GM19043 (cell line): ENCODE results near the gene ESYT2.
A peak's percentile ranks its signal among the peaks of the same experiment; 100 is the strongest.
"Not testable (repeated sequence)": the region's sequence is repeated elsewhere in the genome, so short reads cannot be mapped to it uniquely, and the experiment has no call there.

Experiments used
- ATAC-seq: cut with Tn5 transposase; IDR thresholded peaks from one replicate; pipeline ENCODE4 v1.9.1; 2021; ENCODE audit warnings: low read depth; ENCODE audit not compliant: unreplicated experiment

The ESYT2 gene, protein sequence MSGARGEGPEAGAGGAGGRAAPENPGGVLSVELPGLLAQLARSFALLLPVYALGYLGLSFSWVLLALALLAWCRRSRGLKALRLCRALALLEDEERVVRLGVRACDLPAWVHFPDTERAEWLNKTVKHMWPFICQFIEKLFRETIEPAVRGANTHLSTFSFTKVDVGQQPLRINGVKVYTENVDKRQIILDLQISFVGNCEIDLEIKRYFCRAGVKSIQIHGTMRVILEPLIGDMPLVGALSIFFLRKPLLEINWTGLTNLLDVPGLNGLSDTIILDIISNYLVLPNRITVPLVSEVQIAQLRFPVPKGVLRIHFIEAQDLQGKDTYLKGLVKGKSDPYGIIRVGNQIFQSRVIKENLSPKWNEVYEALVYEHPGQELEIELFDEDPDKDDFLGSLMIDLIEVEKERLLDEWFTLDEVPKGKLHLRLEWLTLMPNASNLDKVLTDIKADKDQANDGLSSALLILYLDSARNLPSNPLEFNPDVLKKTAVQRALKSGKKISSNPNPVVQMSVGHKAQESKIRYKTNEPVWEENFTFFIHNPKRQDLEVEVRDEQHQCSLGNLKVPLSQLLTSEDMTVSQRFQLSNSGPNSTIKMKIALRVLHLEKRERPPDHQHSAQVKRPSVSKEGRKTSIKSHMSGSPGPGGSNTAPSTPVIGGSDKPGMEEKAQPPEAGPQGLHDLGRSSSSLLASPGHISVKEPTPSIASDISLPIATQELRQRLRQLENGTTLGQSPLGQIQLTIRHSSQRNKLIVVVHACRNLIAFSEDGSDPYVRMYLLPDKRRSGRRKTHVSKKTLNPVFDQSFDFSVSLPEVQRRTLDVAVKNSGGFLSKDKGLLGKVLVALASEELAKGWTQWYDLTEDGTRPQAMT

DNA sequence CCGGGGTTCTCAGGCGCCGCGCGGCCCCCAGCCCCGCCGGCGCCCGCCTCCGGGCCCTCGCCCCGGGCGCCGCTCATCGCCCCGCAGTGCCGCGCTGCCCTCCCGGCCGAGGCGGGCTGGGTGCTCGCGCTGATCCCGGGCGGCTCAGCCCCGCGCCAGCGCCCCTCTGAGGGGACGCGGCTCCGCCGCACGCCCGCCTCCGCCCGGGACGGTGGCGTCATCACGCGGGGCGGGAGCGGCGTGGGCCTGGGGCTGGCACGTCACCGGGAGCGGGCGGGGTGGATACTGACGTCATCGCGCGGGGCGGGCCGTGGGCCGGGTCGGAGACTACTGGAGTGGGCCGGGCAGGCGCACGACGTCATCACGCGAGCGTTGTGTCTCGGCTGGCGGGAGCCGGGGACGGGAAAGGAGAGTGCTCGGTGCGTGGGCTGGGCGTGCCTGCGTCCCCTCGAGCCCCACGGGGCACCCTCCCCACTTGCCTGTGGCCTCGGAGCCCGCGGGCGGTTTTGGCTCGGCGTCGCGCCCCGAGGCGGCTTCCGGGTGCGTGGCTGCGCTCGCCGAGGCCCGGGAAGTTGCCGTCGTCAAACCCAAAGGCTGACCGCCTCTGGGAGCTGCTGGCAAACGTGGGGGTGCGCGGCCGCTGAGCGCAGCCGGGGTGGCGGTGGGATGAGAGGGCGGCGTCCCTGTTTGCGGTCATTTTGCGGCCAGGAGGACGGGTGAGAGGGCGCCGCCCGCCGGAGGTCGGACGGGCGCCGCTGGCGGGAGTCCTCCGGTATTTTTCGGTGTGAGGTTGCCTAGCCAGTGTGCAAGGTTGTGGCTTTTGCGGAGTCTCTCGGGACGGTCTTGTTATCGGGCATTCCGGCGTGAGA is at the start of gene ESYT2:
Gene ESYT2, minus strand, starts transcription at position 168 of the 869 bp plus-strand sequence. Its CDS starts 91 bp downstream, at position 77.
- ATAC-seq: peak; percentile 81

DNA sequence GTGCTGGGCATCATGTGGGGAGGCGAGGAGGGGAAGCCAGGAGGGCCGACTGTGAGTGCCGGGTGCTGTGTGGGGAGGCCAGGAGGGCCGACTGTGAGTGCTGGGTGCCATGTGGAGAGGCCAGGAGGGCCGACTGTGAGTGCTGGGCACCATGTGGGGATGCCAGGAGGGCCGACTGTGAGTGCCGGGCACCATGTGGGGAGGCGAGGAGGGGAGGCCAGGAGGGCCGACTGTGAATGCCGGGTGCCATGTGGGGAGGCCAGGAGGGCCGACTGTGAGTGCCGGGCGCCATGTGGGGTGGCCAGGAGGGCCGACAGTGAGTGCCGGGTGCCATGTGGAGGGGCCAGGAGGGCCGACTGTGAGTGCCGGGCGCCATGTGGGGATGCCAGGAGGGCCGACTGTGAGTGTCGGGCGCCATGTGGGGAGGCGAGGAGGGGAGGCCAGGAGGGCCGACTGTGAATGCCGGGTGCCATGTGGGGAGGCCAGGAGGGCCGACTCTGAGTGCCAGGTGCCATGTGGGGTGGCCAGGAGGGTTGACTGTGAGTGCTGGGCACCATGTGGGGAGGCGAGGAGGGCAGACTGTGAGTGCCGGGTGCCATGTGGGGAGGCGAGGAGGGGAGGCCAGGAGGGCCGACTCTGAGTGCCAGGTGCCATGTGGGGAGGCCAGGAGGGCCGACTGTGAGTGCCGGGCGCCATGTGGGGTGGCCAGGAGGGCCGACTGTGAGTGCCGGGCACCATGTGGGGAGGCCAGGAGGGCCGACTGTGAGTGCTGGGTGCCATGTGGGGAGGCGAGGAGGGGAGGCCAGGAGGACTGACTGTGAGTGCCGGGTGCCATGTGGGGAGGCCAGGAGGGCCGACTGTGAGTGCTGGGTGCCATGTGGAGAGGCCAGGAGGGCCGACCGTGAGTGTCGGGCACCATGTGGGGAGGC is 49.1 kb upstream of the ESYT2 start:
- not testable (repeated sequence) for ATAC-seq

DNA sequence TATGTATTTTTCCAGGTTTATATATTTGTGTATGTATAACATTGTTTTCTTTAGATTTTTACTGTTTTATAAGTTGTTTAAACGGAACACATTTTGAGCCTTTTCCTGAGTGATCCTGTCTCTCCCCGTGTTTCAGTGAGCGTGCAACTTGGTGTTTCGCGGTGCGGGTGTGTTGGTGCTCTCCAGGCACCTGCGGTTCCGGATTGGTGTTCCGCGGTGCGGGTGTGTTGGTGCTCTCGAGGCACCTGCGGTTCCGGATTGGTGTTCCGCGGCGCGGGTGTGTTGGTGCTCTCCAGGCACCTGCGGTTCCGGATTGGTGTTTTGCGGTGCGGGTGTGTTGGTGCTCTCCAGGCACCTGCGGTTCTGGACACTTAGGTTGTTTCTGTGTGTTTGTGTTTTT is 47.7 kb upstream of the ESYT2 start:
- no peak for ATAC-seq

DNA sequence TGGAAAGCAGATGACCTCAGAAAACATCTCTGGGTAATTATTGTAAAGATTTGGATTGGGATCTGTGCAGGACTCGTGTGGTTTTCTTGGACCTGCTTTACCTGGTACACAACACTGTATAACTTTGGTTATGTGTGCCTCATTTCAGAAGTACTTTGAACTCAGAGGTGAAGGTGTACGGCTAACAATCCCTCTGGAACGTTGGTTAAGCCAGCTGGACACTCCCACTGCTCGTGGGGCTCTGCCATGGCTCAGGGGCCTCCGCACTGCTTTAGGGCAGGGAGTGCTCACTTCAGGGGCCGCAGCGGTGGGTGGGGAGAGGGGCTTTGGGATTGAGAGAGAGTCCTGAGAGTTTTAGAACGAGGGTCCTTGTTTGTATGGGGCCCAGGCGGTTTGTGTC is 40.6 kb upstream of the ESYT2 start:
- ATAC-seq: no peak

DNA sequence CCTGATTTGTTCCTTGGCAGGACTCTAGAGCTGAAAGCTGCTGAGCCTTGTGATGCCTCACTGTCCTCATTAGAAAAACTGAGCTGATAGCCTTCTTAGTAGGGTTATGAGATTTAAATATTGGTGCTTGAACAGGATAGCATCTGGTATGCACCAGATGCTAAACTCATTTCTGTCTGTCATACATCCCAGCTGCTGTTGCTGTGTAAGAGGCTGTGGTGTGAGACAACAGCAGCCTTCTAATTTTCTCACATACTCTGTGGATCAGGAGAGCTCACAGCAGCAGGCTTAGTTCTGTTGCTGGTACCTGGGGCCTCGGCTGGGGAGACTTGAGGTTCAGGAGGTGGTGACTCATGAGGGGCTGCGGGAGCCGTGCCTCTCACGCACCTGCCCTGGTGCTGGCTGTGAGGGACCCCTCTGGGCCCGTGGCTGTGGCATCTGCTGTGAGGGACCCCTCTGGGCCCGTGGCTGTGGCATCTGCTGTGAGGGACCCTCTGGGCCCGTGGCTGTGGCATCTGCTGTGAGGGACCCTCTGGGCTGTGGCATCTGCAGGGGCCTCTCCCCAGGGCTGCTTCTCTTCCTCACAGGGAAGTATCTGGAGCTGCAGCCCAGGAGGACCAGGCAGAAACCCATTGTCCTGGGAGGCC is 39.6 kb upstream of the ESYT2 start:
- ATAC-seq: no peak

DNA sequence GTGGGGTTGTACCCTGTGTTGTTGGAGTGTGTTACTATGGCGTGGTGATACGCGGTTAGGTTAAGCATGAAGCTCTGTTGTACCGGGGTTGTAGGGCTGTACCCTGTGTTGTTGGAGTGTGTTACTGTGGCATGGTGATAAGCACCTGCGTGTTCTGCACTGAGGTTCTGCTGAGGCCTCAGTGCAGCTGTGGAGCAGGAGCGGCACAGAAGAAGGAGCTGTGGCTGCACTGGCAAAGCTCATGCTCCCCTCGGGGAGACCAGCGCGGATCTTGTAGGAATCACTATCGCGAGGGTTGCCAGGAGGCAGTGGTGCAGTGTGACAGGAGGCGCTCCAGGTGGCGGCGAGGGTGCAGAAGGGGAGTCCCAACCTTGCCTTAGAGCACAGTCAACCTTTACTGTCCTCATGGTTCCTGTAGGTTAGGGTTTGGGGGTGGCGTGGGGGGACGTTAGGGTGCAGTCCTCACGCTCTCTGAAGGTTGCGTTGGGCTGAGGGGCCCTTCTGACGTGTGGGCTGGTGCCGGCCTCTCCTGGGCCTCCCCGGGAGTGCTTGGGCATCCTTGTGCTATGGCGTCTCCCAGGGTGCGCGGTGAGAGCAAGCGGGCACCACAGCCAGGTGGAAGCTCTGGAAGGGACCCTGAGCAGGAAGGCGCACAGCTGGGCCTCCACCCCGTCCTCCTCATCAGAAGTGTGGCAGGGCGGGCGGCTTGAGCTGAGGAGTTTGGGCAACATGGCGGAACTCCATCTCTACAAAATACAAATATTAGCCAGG is 38.1 kb upstream of the ESYT2 start:
- ATAC-seq: no peak

DNA sequence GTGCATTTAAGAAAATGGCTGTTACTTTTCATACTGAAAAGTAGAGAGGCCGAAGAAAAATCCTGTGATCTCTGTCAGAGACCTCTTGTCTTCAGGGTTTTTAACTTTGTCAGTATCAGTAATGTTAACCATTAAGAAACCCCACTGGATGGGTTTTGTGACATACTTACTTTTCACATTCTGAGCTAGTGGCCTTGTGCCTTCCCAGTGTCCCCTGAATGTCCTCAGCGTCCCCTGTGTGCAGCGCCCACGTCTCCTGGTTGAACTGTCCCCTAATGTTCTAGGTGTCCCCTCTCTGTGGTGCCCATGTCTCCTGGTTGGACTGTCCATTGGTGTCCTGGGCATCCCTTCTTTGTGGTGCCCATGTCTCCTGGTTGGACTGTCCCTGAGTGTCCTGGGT is 36.7 kb upstream of the ESYT2 start:
- no peak for ATAC-seq

DNA sequence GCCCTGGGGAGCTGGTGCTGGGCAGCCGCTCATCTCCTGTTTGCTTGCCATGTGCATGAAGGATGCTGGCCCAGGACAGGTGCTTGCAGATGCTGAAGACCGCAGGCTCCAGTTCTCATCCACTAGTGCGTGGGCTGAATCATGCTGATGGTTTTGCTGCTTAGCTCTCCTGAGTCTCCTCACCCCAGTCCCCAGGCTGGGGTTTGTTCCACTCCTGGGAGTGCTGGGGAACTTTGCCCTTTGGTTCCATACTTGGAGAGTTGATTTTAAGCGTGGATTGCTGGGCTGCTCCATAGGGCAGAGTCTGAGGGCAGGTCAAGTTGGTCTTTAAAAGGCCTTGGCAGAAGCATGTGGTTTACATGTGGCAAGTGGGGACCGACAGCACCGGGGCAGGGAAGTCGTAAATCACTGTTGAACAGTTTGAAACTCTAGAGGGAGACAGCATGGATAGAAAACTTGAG is 36.2 kb upstream of the ESYT2 start:
- ATAC-seq: no peak

DNA sequence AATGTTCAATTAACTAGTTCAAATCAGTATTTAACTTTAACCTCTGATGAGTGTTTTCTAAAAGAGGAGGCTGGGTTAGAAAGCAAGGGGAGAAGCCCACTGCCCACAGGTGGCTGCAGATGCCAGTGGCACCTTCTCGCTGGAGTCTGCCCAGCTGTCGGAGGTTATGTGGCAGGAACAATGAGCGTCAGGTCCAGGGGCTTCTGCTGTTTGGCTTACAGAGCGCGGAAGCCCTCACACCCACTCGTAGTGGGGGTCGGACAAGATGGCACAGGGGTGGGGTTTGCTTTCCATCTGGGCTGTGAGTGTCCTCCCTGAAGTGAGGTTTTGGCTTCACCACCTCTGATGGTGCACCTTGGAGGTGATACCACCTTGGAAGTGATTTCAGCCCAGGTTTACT is 35.5 kb upstream of the ESYT2 start:
- ATAC-seq: no peak

DNA sequence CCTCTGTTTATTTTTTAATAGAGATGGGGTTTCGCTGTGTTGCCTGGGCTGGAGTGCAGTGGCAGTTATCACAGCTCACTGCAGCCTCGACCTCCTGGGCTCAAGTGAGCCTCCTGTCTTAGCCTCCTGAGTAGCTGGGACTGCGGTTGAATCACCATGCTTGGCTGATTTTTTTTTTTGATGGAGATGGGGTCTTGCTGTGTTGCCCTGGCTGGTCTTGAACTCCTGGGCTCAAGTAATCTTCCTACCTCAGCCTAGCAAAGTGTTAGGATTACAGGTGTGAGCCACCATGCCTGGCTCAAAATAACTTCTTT is 35.2 kb upstream of the ESYT2 start:
- no peak for ATAC-seq

DNA sequence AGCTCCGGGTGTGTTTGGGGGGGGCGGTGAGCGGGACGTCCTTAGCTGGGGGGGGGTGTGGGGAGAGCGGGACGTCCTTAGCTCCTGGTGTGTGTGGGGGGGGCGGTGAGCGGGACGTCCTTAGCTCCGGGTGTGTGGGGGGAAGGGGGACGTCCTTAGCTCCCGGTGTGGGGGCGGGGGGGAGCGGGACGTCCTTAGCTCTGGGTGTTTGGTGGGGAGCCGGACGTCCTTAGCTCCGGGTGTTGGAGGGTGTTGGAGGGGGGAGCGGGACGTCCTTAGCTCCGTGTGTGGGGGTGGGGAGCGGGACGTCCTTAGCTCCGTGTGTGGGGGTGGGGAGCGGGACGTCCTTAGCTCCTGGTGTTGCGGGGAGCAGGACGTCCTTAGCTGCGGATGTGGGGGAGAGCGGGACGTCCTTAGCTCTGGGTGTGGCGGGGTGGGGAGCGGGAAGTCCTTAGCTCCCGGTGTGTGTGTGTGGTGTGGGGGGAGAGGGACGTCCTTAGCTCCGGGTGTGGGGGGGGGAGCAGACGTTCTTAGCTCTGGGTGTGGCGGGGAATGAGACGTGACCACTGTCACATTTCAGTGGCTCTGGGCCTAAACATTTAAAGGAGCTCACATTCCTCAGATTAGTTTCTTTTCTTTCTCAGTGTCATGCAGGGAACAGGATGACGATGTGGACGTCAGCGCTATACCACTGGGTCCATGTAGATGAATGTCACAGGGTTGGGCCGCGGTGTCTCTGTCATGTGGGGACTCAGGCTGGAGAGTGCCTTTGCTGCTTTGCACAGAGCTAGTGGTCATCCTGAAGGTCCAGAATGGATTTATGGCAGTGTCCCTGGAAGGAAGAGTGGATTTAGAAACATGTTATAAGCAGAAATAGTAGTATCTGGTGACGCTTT is 34.5 kb upstream of the ESYT2 start:
- ATAC-seq: peak; percentile 31

DNA sequence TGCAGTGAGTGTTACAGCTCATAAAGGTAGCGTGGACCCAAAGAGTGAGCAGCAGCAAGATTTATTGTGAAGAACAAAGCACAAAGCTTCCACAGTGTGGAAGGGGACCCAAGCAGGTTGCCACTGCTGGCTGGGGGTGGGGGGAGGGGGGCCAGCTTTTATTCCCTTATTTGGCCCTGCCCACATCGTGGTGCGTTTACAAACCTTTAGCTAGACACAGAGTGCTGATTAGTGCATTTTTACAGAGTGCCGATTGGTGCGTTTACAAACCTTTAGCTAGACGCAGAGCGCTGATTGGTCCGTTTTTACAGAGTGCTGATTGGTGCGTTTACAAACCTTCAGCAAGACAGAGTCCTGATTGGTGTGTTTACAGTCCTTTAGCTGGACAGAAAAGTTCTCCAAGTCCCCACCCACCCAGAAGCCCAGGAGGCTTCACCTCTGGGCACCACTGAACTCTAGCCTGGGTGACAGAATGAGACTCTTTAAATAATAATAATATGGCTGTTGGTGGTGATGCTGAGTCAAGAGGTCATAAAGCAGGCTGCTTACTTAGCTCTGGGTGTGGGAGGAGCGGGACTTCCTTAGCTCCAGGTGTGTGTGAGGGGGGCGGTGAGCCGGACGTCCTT is 33.8 kb upstream of the ESYT2 start:
- ATAC-seq: peak; percentile 48

DNA sequence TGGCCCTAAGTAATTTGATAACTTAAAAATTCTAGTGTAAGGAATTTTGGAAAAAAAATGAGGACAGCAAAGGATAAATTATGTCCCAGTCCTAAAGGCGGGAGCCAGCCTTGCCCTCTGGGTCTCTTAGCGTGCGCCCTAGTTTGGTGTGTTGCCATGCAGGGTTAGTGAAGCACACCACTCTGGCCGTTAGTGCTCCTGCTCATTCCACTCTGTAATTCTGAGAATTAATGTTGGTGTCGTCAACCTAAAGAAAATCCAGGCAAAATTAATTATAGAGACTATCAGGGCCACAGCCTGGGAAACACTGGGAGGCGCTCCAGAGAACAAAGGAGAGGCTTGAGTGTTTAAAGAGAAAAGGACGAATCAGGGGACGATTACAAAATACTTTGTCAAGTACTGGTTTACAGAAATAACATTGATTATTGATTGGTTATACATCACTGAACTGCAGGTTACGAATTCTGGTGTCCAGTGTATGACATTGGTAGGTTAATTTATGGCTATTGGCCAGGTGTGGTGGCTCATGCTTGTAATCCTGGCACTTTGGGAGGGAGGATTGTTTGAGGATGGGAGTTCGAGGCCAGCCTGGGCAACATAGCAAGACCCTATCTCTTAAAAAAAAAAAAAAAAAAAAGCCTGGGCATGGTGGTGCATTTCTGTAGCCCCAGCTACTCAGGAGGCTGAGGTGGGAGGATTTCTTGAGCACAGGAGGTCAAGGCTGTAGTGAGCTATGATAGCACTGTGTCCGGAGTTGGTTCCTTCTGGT is 32.8 kb upstream of the ESYT2 start:
- ATAC-seq: no peak

DNA sequence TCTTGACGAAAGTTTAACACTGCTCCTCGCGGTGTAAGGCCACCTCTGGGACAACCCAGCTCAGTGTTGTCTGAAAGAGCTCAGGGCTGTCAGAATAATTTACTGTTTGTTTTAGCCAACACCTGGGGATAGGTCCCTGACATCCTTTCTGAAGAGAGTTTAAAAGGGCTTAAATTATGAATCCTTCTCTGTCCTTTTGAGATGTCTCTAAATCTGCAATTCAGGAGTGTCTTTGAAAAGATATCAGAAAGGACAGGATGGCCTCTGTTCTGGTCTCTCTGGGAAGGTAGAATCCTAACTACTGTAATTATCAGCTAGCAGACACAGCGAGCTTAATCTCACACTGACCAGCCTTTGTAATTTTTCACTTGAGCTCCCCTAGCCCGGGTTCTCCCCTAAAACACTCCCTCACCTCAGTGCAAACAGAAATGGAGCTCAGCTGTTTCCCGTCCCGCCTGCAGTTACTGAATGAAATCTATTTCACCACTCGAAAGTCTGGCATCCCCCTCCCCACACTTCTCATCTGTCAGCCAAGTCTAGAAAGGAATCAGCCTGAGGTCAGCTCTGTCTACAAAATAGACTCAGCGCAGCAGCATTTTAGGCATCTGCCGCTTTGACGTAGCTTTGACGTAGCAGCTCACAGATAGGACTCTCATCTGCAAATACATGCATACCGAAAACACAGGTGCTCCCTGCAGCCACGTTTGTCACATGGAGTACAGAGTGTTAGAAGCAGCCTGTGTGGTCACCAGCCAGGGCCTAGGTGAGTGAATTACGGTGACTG is 31.9 kb upstream of the ESYT2 start:
- no peak for ATAC-seq

DNA sequence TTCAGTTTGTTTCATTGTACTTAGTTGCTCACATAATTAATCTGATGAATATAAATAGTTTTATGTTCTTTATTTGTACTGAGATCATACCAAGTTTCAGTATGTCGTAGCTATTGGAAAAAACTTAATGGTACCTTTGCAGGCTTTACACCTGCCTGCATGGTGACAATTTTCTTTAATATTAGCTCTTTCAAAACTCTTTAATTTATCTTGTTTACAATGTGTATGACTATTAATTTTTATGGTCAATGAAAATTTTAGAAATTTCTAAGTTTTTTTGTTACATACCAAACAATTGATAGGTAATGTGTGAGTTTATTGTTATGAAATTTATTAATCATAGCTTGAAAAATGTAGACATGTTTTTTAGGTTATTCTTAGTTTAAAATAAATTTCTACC is 31.1 kb upstream of the ESYT2 start:
- ATAC-seq: no peak
